Vagina (tissue), 2 donors: ENCODE data around the gene BRK1. TPM values are rescaled to one million over a fixed set of nuclear protein-coding genes. Genes with fewer than 3 reads are reported as not detected.

Experiments
- DNase-seq, 2 donors: peaks; one replicate each; pipeline ENCODE4 v3.0.0-alpha.2; 2017; ENCODE audit errors: extremely low spot score in 2 of 2
- H3K27ac ChIP-seq: fragments of 200-600 bp; sonication (generic); one replicate; pipeline ENCODE4 v1.5.1; 2019
- H3K27me3 ChIP-seq: fragments of 200-600 bp; sonication (generic); one replicate; pipeline ENCODE4 v1.5.1; 2019
- H3K36me3 ChIP-seq, 2 donors: fragments of 200-600 bp; sonication (generic); one replicate each; pipeline ENCODE4 v1.5.1; 2017 to 2019
- H3K4me1 ChIP-seq: fragments of 200-600 bp; sonication (generic); one replicate; pipeline ENCODE4 v1.5.1; 2019
- H3K4me3 ChIP-seq, 2 donors: fragments of 200-600 bp; sonication (generic); 1 replicate in 1 of 2; 2 replicates in 1 of 2; pipeline ENCODE4 v1.5.1; 2016 to 2019
- H3K9me3 ChIP-seq: fragments of 200-600 bp; sonication (generic); one replicate; pipeline ENCODE4 v1.5.1; 2019
- POLR2A ChIP-seq, 2 donors: fragments of 450-650 bp; IDR thresholded peaks; one replicate each; pipeline ENCODE4 v1.6.1; 2017; ENCODE audit warnings: antibody characterized with exemption in 2 of 2, mild to moderate bottlenecking in 2 of 2, moderate library complexity in 2 of 2
- POLR2AphosphoS5 ChIP-seq, 2 donors: sonication (generic); formaldehyde crosslinking; IDR thresholded peaks; one replicate each; pipeline ENCODE4 v1.9.0; 2017; ENCODE audit warnings: antibody characterized with exemption in 2 of 2, mild to moderate bottlenecking in 2 of 2, low read depth in 1 of 2; ENCODE audit not compliant: insufficient read depth in 1 of 2
- intact Hi-C: fragments of 100-400 bp; cut with DNase I; formaldehyde crosslinking; loops from one replicate; pipeline ENCODE4 v1.15.1; 2023
- total RNA-seq: library from RNA; depleted of rRNA; stranded (reverse); fragments of >200 nt; gene quantifications from one replicate; pipeline ENCODE4 v1.2.3, GENCODE V29; 2016
- TF ChIP-seq, protein P1 (sequence below), 3 experiments: fragments of 450-650 bp in 2 of 3; fragments of 200-600 bp in 1 of 3; sonication (generic) in 1 of 3; IDR thresholded peaks; one replicate each; pipeline ENCODE4 v1.5.1; 2017 to 2019; ENCODE audit warnings: antibody characterized with exemption in 3 of 3, mild to moderate bottlenecking in 2 of 3, moderate library complexity in 2 of 3

BRK1 gene
- total RNA-seq, 1 donor from 2014 or later, result 94.5 TPM

DNA sequence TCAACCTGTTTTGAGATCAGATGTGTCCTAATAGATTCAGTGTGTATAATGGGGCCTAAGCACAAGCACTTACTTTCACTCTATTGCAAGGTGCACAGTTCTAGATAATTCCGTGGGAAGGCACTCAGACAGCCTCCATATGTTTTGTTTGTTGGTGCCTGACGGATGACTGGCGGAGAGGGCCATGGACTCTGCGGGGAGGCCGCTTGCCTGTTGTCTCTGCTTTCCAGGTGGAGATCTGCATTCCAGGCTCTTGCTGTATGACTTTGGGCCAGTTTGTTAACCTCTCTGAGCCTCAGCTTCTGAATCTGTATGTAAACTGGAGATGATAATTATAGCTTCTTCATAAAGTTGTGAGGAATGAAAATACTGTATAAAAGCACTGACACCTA lies 50.7 kb downstream of the BRK1 start:
- TF ChIP-seq, protein P1, sequence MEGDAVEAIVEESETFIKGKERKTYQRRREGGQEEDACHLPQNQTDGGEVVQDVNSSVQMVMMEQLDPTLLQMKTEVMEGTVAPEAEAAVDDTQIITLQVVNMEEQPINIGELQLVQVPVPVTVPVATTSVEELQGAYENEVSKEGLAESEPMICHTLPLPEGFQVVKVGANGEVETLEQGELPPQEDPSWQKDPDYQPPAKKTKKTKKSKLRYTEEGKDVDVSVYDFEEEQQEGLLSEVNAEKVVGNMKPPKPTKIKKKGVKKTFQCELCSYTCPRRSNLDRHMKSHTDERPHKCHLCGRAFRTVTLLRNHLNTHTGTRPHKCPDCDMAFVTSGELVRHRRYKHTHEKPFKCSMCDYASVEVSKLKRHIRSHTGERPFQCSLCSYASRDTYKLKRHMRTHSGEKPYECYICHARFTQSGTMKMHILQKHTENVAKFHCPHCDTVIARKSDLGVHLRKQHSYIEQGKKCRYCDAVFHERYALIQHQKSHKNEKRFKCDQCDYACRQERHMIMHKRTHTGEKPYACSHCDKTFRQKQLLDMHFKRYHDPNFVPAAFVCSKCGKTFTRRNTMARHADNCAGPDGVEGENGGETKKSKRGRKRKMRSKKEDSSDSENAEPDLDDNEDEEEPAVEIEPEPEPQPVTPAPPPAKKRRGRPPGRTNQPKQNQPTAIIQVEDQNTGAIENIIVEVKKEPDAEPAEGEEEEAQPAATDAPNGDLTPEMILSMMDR (IDR thresholded peaks at IDR 0.05), result no peak
- no peak overlapping the region for H3K27ac ChIP-seq
- no peaks in the 10 kb centered on the region for H3K27me3 ChIP-seq
- no peaks in the 10 kb centered on the region for H3K36me3 ChIP-seq
- DNase-seq, result no peak
- no peaks in the 10 kb centered on the region for H3K9me3 ChIP-seq
- H3K4me1 ChIP-seq, result peaks cover 9% of the 10 kb centered on the region
- intact Hi-C loops, result loop anchor here (10.0 kb wide), 1 partner anchor 59 kb away; no protein-coding TSS in a partner anchor
- no peak overlapping the region for H3K4me3 ChIP-seq

DNA sequence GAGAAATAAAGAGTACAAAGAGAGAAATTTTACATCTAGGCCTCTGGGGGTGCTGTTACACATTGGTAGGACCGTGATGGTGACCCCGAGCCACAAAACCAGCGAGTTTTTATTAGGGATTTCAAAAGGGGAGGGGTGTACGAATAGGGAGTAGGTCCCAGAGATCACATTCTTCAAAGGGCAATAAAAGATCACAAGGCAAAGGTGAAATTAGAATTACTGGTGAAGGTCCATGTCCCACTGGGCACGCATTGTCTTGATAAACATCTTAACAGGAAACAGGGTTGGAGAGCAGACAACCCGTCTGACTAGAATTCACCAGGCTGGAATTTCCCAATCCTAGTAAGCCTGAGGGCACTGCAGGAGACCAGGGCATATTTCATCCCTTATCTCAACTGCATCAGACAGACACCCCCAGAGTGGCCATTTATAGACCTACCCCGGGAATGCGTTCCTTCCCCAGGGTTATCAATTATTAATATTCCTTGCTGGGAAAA lies 53.6 kb downstream of the BRK1 start:
- Histone ChIP-seq H3K27ac (no peak overlapping the region), H3K36me3 (no peaks in the 10 kb centered on the region), H3K4me1 (peaks cover 20% of the 10 kb centered on the region), H3K4me3 (no peak overlapping the region), H3K9me3 (no peaks in the 10 kb centered on the region), H3K27me3 (no peaks in the 10 kb centered on the region)
- no peak for DNase-seq
- TF ChIP-seq POLR2AphosphoS5 (IDR thresholded peaks at IDR 0.05; ENCODE audit: insufficient read depth in 1 of 2, low read depth in 1 of 2) (peak in 1 of 2 donors; percentile 23), POLR2A (IDR thresholded peaks at IDR 0.05) (no peak)
- TF ChIP-seq, protein P1 (IDR thresholded peaks at IDR 0.05), result no peak
- intact Hi-C loops, result loop anchor here (10.0 kb wide), 1 partner anchor 56 kb away; no protein-coding TSS in a partner anchor

DNA sequence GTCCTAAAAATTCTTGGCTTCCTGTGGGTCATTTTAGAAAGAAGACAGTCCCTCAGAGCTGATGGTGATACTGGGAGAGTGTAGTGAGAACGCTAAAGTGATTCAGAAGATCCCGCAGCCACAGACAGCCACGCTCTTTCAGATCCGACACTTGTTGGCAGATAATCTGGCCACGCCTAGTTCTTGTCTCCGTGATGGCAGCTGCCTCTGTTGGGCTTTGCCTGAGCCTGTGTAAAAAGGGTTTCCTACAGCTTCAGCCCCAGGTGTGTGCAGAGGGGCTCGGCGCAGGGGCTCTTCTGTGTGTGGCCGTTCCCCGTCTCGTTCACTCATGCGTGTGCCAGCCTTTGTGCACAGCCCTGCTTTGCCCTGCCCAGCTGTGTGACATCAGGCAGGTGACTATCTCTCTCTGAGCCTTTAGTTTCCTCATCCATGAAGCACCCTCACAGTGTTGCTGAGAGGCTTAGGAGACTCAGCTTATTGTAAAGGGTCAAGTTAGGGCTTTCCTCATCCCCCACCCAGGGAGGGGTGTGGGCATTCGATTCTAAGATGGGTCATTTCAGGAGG lies 55.5 kb downstream of the BRK1 start:
- no peak for DNase-seq
- intact Hi-C loops, result no loop called here
- no peak overlapping the region for H3K27ac ChIP-seq
- H3K4me3 ChIP-seq, result no peak overlapping the region
- no peaks in the 10 kb centered on the region for H3K27me3 ChIP-seq
- H3K36me3 ChIP-seq, result no peaks in the 10 kb centered on the region
- H3K9me3 ChIP-seq, result no peaks in the 10 kb centered on the region
- TF ChIP-seq POLR2AphosphoS5 (IDR thresholded peaks at IDR 0.05; ENCODE audit: insufficient read depth in 1 of 2, low read depth in 1 of 2) (no peak), POLR2A (IDR thresholded peaks at IDR 0.05) (no peak)
- TF ChIP-seq, protein P1 (IDR thresholded peaks at IDR 0.05), result no peak
- H3K4me1 ChIP-seq, result peaks cover 23% of the 10 kb centered on the region

DNA sequence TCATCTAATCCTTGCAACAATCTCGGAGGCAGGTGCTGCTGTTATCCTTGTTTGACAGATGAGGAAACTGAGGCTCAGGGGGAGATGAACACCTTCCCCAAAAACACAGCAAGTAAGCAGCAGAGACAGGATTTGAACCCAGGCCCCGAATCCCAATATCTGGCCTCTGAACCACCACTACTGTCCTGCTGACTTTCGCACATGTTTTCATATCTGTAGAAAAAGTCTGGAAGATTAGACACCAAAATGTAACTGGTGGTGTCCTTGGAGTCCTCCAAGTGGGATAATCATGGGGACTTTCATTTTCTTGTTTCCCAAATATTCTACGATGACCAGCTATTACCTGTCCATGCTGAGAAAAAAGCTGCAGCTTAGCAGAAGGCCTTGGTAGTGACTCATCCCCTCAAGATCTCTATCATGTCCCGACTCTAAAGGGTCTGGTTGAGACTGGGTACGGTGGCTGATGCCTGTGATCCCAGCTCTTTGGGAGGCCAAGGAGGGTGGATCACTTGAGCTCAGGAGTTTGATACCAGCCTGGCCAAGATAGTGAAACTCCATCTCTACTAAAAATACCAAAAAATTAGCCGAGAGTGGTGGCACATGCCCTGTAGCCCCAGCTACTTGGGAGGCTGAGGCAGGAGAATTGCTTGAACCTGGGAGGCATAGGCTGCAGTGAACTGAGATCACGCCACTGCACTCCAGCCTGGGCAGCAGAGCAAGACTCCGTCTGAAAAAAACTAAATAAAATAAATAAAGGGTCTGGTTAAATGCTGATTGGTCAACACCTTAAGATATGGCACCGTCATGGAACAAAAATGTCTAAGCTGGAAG lies 57.8 kb downstream of the BRK1 start:
- Histone ChIP-seq H3K27me3 (no peaks in the 10 kb centered on the region), H3K4me3 (no peak overlapping the region), H3K9me3 (no peaks in the 10 kb centered on the region), H3K27ac (peak overlapping the region; percentile 80), H3K4me1 (peaks cover 18% of the 10 kb centered on the region), H3K36me3 (no peaks in the 10 kb centered on the region)
- DNase-seq, result no peak
- intact Hi-C loops, result no loop called here
- TF ChIP-seq POLR2A (IDR thresholded peaks at IDR 0.05) (no peak), POLR2AphosphoS5 (IDR thresholded peaks at IDR 0.05; ENCODE audit: insufficient read depth in 1 of 2, low read depth in 1 of 2) (no peak)
- TF ChIP-seq, protein P1 (IDR thresholded peaks at IDR 0.05), result no peak
